Lower leg skin (tissue), 4 donors: ENCODE measurements around the gene SLC29A3. TPM values are rescaled to one million over a fixed set of nuclear protein-coding genes. Genes with fewer than 3 reads are reported as not detected.

Source experiments
- DNase-seq, 2 donors: peaks; one replicate each; pipeline ENCODE4 v3.0.0-alpha.2; 2019; ENCODE audit warnings: low spot score in 2 of 2
- H3K4me3 ChIP-seq: fragments of 200-600 bp; sonication (generic); 2 replicates; pipeline ENCODE4 v1.5.1; 2017; ENCODE audit warnings: mild to moderate bottlenecking, low read depth; ENCODE audit not compliant: poor library complexity, severe bottlenecking
- POLR2A ChIP-seq, 2 donors: fragments of 450-650 bp; IDR thresholded peaks; one replicate each; pipeline ENCODE4 v1.6.1; 2016 to 2017; ENCODE audit warnings: antibody characterized with exemption in 2 of 2, mild to moderate bottlenecking in 1 of 2, moderate library complexity in 1 of 2
- WGBS, 2 donors: methylation state at CpG; one replicate each; pipeline ENCODE4 v1.1.5; 2018; 5-methylcytosine and 5-hydroxymethylcytosine counted together
- intact Hi-C: fragments of 100-400 bp; cut with DNase I; formaldehyde crosslinking; loops from one replicate; pipeline ENCODE4 v1.15.0; 2023; ENCODE audit warnings: low total_unique reads
- total RNA-seq, 4 donors: library from RNA; depleted of rRNA; stranded (reverse); fragments of >200 nt; gene quantifications; one replicate each; pipeline ENCODE4 v1.1.0, GENCODE V29; 2016
- TF ChIP-seq, protein P1 (sequence below), 3 donors: fragments of 450-650 bp; IDR thresholded peaks; one replicate each; pipeline ENCODE4 v1.5.1; 2016; ENCODE audit warnings: antibody characterized with exemption in 3 of 3, mild to moderate bottlenecking in 3 of 3, moderate library complexity in 2 of 3

Gene SLC29A3
- total RNA-seq, 4 donors from 2014 or later = 1.1 to 5.7 (median 2.6) TPM

DNA sequence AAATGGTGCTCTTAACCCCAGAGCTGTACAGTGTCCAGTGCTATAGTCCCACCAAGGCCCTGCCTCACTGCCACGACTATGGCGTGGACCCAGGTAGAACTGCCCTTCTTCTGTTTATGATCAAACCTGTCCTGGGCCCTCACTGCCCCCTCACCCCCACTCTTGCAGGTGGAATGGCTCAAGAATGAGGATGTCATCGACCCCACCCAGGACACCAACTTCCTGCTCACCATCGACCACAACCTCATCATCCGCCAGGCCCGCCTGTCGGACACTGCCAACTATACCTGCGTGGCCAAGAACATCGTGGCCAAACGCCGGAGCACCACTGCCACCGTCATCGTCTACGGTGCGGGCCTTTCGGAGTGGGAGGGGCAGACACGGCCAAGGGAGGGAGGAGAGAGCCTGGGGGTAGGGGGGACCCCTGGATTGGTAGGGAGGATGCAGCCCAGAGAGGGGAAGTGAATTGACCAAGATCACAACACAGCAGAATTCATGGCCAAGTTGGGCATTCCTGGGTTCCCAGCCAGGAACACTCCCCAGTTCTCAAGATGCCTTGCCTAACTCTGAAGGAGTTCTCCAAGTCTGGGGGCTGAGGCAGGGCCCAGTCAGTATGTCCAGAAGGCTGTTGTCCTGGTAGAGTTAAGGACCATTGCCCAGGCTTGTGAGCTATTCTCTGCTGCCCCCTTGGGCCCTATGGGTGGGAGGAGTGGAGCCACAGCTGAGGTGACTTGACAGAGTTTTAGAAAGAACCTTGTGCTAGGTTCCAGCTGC, 32.4 kb upstream of the SLC29A3 start:
- WGBS, 2 donors = 88 to 95% methylated on average over 17 of the region's 17 CpGs
- H3K4me3 ChIP-seq = no peak overlapping the region
- no peak for DNase-seq
- no peak for TF ChIP-seq POLR2A (IDR thresholded peaks at IDR 0.05)
- TF ChIP-seq, protein P1, sequence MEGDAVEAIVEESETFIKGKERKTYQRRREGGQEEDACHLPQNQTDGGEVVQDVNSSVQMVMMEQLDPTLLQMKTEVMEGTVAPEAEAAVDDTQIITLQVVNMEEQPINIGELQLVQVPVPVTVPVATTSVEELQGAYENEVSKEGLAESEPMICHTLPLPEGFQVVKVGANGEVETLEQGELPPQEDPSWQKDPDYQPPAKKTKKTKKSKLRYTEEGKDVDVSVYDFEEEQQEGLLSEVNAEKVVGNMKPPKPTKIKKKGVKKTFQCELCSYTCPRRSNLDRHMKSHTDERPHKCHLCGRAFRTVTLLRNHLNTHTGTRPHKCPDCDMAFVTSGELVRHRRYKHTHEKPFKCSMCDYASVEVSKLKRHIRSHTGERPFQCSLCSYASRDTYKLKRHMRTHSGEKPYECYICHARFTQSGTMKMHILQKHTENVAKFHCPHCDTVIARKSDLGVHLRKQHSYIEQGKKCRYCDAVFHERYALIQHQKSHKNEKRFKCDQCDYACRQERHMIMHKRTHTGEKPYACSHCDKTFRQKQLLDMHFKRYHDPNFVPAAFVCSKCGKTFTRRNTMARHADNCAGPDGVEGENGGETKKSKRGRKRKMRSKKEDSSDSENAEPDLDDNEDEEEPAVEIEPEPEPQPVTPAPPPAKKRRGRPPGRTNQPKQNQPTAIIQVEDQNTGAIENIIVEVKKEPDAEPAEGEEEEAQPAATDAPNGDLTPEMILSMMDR (IDR thresholded peaks at IDR 0.05) = no peak
- intact Hi-C loops = no loop called here

- intact Hi-C loops = no loop called here
- DNase-seq = no peak
- WGBS, 2 donors = 88 to 92% methylated on average over 3 to 14 of the region's 14 CpGs
- H3K4me3 ChIP-seq = no peak overlapping the region
- TF ChIP-seq, protein P1 (IDR thresholded peaks at IDR 0.05) = no peak
- no peak for TF ChIP-seq POLR2A (IDR thresholded peaks at IDR 0.05)
These were observed 31.6 kb upstream of the SLC29A3 start for GRCh38 chr10:71287456-71287855.

DNA sequence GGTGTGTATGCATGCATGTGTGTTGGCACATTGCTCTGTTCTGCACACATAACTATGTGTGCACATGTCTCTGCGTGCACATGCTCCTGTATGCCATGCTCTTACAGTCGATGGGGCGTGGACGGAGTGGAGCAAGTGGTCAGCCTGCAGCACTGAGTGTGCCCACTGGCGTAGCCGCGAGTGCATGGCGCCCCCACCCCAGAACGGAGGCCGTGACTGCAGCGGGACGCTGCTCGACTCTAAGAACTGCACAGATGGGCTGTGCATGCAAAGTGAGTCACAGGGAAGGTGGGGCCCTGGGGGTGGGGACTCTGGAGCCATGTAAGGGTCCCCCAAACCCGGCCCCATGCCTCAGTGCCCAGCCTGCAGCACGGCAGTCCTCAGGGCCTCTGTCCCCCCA, 30.6 kb upstream of the SLC29A3 start:
- 83 to 90% methylated on average over 15 of the region's 15 CpGs for WGBS, 2 donors
- DNase-seq = no peak
- TF ChIP-seq, protein P1 (IDR thresholded peaks at IDR 0.05) = no peak
- TF ChIP-seq POLR2A (IDR thresholded peaks at IDR 0.05) = no peak
- H3K4me3 ChIP-seq = no peak overlapping the region
- intact Hi-C loops = no loop called here

- 72 to 85% methylated on average over 12 of the region's 12 CpGs for WGBS, 2 donors
- TF ChIP-seq, protein P1 (IDR thresholded peaks at IDR 0.05) = no peak
- no peak for DNase-seq
- no peak overlapping the region for H3K4me3 ChIP-seq
- intact Hi-C loops = loop anchor here (5.0 kb wide), 1 partner anchor 372 kb away; no protein-coding TSS in a partner anchor
These were observed 29.5 kb upstream of the SLC29A3 start for GRCh38 chr10:71289421-71290130.

GRCh38 chr10:71290331-71290730, 28.7 kb upstream of the SLC29A3 start:
- whole genome bisulfite sequencing, 2 donors = 96% methylated on average over 3 of the region's 3 CpGs
- no peak for DNase-seq
- intact Hi-C loops = loop anchor here (5.0 kb wide), 1 partner anchor 373 kb away; no protein-coding TSS in a partner anchor
- TF ChIP-seq, protein P1 (IDR thresholded peaks at IDR 0.05) = no peak
- TF ChIP-seq POLR2A (IDR thresholded peaks at IDR 0.05) = no peak
- no peak overlapping the region for H3K4me3 ChIP-seq
